GM19193 (cell line): ENCODE results near the gene DMRTC2.
A peak's percentile ranks its signal among the peaks of the same experiment; 100 is the strongest.

Experiments
- POLR2A ChIP-seq: IDR thresholded peaks from 4 replicates; pipeline ENCODE4 v1.6.1; 2011; ENCODE audit not compliant: insufficient read depth, insufficient read length; ENCODE audit errors: extremely low read depth

DMRTC2 gene

DNA sequence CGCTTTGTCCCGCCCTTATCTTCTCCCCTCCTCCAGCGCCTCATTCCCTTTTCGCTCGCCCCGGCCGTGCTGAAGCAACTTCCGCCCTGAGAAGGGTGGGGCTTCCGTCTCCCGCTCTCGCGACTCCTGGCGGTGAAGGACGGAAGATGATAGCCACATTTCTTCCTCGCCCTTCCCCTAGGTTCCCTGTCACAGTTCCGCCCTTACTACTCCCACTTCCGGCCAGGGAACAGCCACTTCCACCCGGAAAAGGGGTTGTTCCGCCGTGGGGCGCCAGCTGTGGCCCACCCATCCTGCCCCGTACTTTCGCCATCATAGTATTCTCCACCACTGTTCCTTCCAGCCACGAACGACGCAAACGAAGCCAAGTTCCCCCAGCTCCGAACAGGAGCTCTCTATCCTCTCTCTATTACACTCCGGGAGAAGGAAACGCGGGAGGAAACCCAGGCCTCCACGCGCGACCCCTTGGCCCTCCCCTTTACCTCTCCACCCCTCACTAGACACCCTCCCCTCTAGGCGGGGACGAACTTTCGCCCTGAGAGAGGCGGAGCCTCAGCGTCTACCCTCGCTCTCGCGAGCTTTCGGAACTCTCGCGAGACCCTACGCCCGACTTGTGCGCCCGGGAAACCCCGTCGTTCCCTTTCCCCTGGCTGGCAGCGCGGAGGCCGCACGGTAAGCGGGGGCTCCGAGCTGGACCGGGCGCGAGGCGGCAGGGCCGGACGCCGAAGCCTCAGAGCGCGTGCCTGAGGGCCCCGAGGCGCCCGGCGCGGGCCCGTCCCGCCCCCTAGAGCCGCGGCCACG, 15.0 kb downstream of the DMRTC2 start, which contains the start of gene RPS19:
TSS of gene RPS19 (plus strand) at position 638 of the 801 bp plus-strand sequence. CDS start 520 bp downstream, outside the sequence.
- peak; percentile 97 for TF ChIP-seq POLR2A

DNA sequence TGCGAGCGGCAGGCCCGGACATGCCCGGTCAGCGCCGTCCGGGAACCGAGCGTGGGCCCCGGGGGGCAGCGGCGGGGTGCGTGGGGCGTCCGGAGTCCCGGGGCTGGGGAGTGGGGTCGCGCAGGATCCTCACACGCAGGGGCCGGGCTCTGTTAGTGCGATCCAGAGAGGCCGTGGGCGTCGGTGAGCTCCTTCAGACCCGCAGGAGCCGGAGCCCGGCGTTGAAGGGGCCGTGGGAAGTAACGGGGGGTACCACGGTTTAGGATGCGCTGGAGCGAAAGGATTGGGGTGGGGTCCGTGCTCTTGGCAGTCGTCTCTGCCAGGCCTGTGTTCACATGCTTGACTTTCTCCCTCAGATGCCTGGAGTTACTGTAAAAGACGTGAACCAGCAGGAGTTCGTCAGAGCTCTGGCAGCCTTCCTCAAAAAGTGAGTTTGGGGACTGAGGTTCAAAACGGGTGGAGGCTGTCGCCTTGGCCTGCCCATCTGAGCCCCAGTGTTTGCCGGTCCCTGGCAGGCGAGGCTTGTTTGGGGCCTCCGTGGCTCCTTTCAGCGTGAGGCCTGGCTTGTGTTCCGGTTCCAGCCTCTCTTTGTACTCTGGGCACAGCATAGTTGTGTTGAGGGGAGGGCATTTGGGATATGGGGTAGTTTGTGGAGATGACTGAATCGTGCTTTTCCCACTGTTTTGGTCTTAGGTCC, 15.7 kb downstream of the DMRTC2 start:
- TF ChIP-seq POLR2A = no peak

DNA sequence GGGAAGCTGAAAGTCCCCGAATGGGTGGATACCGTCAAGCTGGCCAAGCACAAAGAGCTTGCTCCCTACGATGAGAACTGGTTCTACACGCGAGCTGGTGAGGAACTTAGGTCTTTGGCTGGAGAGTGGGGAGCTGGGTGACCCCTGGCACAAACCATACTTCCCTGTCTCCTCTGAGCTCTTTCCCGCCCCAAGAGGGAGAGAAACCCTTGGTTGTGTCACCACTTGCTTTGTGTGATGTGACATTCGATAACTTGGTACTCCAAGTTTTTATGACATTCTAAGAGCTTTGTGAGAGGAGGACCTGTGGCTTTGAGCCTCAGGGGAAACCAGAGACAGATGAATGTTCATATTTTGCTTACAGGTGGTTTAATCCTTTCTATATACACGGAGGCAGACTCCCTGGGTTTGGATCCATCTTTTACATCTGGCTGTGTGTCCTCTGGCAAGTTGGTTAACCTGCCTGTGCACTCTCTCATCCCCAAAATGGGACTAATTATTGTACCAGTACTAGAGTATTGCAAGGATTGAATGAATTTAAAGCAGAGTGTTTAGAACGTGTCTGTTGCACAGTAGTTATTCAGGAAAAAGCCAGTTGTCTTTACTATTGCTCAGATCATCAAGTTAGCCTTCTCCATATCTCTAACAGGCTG, 16.4 kb downstream of the DMRTC2 start:
- no peak for TF ChIP-seq POLR2A

DNA sequence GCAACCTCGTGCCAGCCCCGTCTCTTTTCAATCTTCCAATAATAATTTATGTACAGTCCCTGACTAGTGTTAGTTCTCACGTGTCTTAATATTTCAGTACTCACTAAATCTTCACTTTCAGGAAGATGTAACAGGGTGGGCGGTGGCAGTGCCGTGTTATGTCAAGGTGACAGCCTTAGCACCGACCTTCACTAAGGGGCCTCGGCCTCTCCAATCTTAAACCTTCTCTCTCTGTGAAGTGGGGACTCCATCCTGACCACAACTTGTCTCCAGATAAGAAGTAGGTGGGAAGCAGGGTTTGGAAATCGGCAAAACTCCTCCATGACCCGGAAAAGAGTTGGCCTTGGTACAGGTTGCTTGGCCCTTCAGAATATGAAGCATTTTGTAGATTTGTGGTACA, 17.0 kb downstream of the DMRTC2 start:
- TF ChIP-seq POLR2A = no peak

DNA sequence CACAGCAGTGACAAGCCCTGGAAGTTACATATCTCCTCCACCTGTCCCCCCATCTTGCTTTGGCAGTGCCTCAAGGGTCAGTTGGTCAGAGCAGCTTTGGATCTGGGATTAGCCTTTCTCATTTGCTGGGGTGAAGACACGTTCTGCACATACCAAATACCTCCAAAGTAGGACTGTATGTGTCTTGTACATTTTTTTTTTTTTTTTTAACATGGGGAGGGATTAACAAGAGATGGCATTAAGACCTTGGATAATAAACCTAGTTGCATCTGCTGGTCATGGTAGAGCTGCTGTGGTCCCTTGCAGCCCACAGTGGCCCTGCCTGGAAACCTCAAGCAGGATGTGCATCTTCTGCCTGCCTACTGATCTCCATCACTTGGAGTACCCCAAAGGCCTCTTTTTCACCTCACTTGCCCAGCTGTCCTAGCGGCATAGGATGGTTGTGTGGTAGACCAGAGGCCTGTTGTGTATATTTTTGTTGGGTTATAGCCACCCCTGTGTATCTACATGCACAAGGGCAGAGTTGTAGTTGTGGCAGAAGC, 17.7 kb downstream of the DMRTC2 start:
- no peak for TF ChIP-seq POLR2A

DNA sequence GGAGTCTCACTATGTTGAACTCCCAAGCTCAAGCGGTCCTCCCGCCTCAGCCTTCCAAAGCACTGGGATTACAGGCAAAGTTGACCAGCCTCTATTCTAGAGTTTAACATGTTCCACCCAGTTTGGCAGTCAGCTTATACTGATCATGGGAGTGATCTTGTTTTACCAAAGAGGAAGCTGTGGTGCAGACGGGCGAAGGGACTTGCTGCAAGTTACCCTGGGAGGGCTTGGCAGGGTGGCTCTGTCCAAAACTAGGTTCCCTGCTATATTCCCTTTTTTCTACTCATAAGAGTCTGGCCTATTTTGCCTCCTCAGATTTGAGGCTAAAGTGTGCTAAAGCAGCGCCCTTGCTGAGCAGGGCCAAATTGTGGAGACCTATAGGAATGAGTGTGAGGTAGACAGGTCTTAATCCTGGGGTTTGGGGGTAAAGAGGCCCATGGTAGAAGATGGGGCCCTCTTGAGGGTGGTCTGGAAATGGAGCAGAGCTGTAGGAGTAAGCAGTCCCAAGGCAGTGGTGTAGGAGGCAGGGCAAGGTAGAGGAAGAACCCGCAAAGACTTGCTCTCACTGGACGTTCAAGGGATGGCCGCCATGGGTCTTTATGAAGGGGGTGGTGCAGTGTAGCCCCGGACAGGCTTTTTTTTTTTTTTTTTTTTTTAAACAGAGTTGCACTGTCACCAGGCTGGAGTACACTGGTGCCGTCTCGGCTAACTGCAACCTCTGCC, 18.5 kb downstream of the DMRTC2 start:
- TF ChIP-seq POLR2A = no peak

DNA sequence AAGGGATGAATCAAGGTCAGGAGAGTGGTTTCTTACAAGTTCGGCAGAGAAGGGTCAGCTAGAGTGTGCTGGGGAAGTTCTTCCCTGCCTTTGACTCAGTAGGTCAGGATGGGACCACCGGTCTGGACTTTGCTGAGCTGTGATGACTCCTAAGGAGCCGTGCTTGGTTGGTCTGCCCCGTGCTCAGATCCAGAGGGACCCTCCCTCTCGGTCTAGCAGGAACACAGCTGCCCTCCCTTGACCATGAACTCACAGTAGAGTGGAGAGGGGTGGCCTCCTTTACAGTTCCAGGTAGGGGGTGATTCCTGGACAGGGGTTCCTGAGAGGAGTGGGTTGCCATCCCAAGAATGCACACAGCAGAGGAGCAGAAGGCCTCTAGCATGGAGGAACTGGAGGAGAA, 19.5 kb downstream of the DMRTC2 start:
- peak; percentile 17 for TF ChIP-seq POLR2A

DNA sequence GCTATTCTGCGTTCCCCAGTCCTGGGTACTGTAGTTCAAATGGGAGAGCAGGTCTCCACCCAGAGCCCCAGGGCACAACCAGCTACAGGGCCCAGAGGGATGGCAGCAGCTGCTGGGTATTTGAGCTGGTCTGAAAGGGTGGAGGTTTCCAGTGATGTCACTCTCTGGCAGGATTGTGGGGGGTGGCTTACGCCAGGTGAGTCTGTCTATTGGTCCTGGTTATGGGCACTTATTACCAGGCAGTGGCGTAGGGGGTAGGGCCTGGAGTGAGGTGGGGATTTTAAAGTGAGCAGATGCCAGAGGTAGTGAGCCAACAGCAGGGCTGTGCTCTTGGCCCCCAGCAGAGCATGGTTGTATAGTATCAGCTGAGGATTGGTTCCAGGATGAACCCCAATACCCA, 21.4 kb downstream of the DMRTC2 start:
- no peak for TF ChIP-seq POLR2A

DNA sequence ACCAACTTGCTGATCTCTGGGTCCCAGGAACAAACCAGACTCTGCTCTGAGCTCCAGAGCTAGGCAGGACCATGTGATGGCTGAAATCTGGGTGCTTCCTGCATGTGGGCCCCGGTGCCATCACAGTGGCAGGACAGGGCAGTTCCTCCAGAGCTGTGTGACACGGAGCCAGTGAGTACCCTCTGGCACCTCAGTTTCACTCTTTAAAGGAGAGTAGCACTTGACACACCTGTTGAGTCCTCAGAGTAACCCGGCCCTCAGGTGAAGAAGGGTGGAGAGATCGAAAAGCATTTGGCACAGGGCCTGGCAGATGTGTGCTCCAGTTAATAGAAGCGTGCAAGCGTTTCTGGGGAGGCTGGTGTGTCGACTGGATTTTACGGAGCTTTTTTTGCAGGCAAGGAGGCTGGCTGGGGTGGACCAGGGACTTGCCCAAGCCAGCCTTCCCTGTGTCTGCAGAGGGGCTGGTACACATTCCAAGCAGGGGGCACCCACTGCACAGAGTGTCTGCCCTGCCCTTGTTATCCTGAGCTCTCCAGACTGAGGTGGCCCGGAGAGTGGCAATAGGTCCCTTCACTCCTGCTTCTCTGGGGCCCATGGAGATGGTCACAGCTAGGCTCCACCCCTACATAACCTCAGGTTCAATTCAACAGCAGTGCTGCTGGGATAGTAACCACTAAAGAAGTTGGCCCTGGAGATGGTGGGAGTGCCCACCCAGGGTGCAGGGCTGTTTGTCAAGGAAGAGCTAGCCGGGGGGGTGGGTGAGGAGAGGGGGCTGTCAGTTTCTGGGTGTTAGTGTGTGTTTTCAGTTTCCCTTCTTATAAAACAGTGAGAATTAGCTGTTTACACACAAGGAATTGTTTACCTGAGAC, 23.5 kb downstream of the DMRTC2 start:
- TF ChIP-seq POLR2A = peak; percentile 15

DNA sequence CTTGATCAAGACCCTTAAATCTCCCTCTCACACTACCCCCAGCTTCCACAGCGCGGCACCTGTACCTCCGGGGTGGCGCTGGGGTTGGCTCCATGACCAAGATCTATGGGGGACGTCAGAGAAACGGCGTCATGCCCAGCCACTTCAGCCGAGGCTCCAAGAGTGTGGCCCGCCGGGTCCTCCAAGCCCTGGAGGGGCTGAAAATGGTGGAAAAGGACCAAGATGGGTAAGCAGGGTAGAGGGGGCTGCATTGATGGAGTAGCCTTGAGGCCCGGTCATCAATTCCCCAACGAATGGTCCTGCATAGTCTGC, 24.1 kb downstream of the DMRTC2 start:
- TF ChIP-seq POLR2A = no peak

DNA sequence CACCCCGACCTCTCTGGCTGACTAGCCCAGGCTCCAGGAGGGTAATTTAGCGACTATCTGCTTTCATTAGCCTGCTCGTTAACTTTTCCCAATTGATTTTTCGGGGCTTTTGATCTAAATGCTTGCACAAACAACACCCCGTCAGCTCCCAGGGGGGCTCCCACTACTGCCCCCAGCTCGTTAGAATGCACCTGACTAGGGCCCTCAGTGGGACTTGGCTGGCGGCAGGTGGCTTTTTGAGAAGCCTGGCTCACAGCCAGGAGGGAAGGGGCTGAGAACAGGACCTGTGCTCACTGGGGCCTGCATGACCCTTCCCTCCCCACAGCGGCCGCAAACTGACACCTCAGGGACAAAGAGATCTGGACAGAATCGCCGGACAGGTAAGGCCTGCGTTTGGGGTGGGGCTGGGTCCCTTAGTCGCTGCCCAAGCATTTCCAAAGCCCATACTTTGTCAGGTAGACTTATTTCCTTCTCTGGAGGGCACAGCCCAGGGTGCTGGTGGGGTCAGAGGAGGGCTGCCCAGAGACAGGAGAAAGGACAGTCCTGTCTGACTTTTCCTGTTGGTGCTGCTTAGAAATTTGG, 24.6 kb downstream of the DMRTC2 start:
- no peak for TF ChIP-seq POLR2A

DNA sequence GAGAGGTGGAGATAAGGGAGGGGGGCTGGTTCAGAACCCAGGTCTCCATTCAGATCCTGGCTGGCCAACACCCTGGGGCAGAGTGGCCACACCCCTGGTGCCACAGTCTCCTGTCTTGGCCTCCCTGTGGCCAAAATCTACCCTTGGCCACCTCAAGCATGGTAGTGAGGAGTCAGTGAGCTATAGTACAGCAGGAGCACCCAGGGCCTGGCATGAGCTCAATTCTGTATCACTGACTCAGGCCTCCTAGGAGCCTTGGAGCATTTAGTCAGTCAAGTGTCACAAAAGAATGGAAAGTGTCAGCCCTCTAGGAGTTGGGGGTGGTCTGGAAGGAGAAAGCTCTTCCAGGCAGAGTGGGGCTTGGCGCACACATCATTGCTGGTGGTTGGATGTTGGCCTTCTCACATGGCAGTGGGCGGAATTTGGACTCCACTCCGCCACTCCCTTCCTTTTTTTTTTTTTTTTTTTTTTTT, 25.6 kb downstream of the DMRTC2 start:
- TF ChIP-seq POLR2A = peak; percentile 14

DNA sequence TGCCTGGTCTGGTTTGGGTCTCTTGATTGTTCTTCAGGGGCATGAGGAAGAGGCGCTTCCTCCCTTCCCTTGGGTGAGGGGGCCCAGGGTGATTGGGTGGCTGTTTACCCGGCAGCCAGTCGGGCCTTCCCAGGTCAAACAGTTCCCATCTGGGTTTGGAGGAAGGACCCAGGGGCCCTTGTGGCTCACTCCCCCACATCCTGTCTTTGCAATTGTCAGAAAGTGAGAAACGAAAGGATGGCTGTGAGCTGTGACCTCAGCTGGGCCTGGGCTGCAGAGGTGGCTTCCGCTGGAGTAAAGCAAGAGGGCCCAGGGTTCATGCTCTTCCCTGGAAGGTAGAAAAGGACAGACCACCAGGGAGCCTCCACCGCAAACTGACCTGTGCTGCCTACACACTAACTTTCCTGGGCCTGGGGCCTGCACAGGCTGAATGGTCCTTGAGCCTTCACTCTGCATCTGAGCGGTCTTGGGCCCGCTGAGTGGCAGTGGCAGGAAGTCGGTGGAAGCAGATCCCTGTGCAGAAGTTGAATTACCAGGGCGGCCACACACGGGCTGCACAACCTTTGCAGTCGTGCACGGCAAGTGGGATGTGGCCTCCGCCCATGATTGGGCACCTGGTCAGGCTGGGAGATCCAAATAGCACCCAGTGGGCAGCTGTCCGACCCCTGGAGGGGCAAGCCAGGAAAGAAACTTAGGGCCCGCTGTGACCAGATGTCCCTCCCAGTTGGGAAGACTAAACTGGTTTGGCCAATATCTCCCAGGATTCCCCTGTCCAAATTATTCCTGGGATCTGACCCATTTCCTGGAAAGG, 26.9 kb downstream of the DMRTC2 start:
- peak; percentile 59 for TF ChIP-seq POLR2A

DNA sequence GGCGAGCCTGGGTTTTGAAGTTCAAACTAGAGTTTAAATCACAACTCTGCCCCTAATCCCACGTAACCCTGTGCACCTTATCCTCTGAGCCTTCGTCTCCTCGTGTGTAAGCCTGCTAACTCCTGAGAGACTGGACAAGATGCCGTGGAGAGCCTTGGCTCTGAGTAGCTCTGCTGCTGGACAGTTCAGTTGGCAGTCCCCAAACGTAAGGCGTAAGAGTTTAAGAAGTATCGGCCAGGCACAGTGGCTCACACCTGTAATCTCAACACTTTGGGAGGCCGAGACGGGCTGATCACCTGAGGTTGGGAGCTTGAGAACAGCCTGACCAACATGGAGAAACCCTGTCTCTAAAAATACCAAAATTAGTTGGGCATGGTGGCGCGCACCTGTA, 27.5 kb downstream of the DMRTC2 start:
- no peak for TF ChIP-seq POLR2A
